ENCODE measurements around the gene AFF4.

The AFF4 gene

GRCh38 chr5:132826424-132827082 lies 136.9 kb downstream of the AFF4 start:
- no peak for DNase-seq (ENCODE audit: low read depth)

GRCh38 chr5:132825834-132826391 lies 137.5 kb downstream of the AFF4 start:
- DNase-seq (ENCODE audit: low read depth): no peak
